Activated CD4-positive, alpha-beta T cell treated with anti-CD3 and anti-CD28 coated beads, Interleukin-2, Interleukin-4, amounts not matched to agents 100 ng/mL and 50 ng/mL, durations not matched to agents 16 hours and 8 hours (primary cell): ENCODE results near the gene UBXN4.
"Not testable (repeated sequence)": the region's sequence is repeated elsewhere in the genome, so short reads cannot be mapped to it uniquely, and the experiment has no call there.

Experiments
- DNase-seq: peaks from one replicate; pipeline ENCODE4 v3.0.0-alpha.2; 2020; ENCODE audit warnings: low spot score

Gene UBXN4, protein sequence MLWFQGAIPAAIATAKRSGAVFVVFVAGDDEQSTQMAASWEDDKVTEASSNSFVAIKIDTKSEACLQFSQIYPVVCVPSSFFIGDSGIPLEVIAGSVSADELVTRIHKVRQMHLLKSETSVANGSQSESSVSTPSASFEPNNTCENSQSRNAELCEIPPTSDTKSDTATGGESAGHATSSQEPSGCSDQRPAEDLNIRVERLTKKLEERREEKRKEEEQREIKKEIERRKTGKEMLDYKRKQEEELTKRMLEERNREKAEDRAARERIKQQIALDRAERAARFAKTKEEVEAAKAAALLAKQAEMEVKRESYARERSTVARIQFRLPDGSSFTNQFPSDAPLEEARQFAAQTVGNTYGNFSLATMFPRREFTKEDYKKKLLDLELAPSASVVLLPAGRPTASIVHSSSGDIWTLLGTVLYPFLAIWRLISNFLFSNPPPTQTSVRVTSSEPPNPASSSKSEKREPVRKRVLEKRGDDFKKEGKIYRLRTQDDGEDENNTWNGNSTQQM

DNA sequence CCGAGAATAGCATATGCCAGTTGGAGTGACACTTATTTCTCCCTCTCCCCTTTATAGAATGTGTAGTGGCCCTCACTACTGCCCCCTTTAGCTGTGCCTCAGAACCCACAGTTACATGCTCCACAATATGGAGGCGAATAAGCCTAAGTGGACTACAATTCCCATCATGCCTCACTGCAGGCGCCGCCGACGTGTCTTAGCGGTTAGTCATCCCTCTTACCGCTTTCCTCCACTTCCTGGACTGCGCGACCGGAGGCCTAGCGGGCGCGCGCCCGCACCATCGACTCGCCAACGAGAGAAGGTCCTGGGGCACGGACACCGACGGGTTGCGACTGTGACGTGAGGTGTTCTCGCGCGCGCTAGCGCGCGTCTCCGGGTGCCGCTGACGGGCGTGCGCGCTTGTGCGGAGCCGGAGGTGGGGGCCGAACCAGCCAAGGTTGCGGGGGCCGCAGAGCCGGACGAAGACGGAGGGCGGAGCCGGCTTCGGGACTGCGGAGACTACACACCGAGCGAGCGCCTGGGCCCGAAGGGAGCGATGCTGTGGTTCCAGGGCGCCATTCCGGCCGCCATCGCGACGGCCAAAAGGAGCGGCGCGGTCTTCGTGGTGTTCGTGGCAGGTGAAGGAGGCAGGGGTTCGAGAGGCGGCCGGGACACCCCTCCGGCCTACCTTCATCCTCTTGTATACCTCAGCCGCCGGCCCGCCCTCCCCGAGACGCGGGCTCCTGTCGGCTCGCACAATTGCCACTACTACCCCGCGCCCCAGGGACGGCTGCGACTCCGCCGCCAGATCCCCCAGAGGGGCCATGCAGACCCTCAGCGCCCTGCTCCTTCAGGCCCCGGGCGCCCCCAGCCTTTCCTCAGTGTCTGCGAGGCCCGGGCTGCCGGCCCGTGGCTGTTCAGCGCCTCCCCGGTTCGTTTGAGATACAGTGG, at the start of gene UBXN4:
UBXN4 (plus strand) TSS at position 461 of the 930 bp plus-strand sequence; CDS start at position 536, 75 bp downstream.
- DNase-seq, result peak; percentile 99

DNA sequence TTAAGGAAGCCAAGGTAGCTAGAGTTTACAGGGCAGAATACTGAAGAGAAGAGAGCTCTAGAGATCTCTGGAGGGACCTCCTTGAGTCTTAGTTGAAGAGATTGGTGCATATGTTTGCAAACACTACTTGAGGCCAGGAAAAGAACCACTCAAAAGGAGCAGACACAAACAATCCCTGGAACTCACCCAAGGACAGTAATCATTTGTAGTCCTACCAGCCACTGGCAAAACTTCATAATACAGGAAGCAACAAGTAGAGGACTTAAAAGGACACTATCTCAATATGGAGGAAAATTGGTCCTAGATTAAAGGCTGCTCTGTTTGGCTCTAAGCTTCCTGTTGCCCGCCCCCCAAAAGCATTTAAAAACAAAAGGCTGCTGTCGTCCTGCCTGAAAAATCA, 46.9 kb upstream of the UBXN4 start:
- no peak for DNase-seq

DNA sequence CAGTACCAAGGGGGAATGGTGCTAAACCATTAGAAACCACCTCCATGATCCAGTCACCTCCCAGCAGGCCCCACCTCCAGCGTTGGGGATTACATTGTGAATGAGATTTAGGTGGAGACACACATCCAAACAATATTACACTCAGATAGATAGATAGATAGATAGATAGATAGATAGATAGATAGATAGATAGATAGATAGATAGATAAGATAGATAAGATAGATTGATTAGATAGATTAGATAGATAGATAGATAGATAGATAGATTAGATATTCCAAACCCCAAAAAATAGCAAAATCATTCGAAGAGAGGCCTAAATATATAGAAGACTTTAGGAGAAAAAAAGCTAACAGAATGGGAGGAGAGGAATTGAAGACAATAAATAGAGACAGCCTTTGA, 42.8 kb upstream of the UBXN4 start:
- DNase-seq, result no peak

DNA sequence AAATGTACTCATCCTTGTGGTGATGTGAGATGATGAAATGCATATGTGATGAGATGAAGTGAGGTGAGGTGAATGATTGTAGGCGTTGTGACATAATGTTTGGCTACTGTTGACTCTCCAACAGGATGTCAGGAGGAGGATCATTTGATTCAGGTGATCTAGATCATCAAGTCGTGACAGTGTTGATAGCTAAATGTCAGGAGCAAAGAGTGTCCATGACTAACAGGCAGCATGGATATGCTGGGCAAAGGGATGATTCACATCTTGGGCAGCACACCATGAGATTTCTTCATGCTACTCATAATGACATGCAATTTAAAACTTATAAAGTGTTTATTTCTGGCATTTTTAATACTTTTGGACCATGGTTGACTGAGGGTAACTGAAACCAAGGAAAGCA, 40.2 kb upstream of the UBXN4 start:
- DNase-seq, result no peak

DNA sequence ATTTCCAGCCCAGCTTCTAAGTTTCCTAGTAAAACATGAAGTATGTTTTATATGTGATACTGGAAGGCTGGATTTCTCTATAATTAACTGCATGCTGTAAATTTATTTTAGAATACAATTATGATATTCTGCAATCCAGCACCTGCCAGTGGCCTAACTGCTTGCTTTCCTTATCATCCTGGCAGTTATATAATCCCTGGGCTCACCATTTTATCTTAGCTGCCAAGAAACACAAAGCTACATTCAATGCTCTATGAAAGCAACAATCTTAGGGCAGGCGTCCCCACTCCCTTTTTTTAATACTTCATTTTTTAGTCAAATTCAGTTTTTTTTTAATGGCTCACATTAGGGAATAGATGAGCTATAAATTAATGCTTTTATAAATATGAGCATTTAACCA, 38.4 kb upstream of the UBXN4 start:
- no peak for DNase-seq

- not testable (repeated sequence) for DNase-seq
These were observed 37.6 kb upstream of the UBXN4 start for GRCh38 chr2:135704075-135704474.

- DNase-seq, result no peak
These were observed 33.5 kb upstream of the UBXN4 start for GRCh38 chr2:135708159-135708558.

DNA sequence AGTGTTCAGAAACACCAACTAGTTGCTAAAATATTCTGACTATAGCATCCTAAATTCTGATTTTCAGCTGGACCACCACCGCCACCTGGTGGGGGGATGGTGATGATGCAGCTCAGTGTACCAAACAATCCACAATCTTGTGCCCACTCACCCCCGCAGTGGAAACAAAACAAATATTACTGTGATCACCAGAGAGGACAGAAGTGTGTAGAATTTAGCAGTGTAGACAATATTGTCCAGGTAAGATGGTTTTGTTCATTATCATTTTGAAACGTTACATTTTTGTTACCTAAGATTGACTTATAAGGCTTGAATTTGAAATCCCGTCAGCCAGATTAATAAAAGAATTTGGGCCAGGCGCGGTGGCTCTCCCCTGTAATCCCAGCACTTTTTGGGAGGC, 31.7 kb upstream of the UBXN4 start:
- peak; percentile 71 for DNase-seq

GRCh38 chr2:135715086-135715485, 26.6 kb upstream of the UBXN4 start:
- not testable (repeated sequence) for DNase-seq

DNA sequence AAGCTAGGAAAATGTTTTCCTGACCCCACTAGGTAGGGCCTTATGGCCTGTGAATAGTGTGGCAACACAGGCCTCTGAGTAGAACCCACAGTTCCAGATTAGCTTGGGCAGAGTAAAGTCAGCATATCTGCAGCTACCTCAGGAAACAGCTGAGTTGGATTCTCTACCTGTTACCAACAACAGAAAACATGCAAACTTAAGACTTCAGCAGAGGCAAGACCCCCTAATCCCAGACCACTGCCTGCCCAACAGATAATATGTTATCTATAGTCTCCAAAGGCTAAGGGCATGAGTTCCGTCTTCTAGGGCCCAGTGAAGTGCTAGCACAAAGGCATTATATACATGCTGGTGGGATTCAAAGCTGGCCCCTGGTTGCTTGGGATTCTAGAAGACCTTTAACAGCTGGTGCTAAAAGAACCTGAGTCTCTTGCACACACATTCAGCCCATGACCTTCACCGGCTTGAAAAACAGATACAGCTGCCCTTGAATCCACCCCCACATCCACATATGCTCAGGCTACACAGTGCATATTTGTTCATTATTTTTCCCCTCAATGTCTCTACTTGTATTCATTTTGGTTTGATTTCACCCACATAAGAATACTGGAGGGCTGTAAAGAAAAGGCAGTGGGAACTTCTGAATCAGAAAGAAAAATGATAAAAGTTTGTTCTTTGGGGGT, 13.5 kb upstream of the UBXN4 start:
- no peak for DNase-seq

DNA sequence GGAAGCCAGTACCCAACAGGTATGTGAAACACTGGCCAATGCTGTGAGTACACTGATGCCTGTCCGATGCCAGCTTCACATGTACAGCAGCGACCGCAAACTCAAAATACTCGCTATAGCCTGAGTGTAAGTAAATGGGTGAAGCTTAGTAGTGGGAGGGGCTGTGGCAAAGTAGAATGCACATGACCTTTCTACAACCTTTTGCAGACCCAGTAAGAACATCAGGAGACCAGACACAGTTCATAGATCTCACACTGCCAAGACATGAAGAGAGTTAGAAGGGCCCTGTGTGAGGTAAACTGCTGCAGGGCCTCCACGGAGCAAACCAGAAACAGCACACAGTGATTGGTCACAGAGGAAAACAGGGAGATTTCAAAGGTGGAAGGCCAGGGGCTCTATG, 9.1 kb upstream of the UBXN4 start:
- DNase-seq, result no peak

- no peak for DNase-seq
These were observed 8.6 kb upstream of the UBXN4 start for GRCh38 chr2:135733045-135733444.

DNA sequence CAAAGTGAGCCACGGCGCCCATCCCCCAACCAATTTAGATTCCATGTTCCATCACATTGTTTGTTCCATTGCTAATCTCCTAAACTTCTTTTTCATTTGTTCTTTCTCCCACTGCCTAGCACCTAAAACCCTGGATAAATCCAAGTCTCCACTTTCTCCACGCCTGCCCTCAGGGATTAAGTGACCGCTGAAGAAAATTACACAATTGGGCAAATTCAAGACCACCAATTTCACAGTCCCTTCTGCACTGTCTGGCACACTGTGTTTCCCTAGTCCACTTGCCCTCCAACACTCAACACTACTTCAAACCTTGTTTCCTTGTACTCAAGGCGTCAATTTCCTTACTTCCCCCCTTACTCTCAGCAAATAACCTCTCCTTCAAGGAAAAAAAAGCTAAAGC, 5.1 kb upstream of the UBXN4 start:
- DNase-seq, result no peak

DNA sequence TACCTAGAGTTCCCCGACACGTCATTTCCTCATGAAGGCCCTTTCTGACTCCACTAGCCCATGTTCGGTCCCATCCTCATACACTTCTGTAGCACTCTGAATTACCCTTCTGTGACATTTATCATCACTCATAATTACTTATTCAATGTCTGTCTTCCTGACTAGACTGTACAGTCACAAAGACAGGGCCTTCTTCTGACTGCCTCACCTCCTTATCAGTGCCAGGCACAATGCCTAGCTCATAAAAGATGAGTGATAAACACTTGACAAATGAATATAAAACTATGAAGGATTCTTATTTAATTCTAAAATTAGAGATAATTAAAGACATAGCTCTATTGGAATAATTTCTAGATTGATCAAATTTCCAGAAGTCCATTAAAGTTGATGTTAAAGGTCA, 1.4 kb upstream of the UBXN4 start:
- DNase-seq, result no peak

GRCh38 chr2:135741043-135741394, 636 bp upstream of the UBXN4 start:
- DNase-seq, result no peak

DNA sequence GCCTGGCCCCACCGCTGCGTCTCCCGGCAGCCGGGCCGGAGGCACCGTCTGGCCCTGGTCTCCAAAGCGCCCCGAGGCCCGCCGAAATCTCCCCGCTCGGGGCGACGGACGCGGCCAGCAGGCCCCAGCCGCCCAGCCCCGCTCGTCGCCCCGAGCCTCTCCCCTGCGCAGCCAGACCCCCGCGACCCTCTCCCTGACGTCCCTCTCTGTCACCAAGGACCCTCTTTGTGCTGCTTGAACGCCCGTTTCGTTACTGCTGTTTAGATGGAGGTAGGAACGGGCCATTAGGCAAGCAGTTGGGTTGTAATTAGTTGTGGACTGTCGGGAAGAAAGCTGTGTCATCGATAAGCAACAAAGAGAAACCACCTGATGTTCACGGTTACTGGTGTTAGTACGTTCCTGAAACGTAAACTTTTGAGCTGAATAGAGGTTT, 686 bp downstream of the UBXN4 start:
- peak; percentile 50 for DNase-seq

- no peak for DNase-seq
These were observed 2.2 kb downstream of the UBXN4 start for GRCh38 chr2:135743860-135744259.

GRCh38 chr2:135744760-135745314, 3.2 kb downstream of the UBXN4 start:
- DNase-seq, result peak; percentile 38

DNA sequence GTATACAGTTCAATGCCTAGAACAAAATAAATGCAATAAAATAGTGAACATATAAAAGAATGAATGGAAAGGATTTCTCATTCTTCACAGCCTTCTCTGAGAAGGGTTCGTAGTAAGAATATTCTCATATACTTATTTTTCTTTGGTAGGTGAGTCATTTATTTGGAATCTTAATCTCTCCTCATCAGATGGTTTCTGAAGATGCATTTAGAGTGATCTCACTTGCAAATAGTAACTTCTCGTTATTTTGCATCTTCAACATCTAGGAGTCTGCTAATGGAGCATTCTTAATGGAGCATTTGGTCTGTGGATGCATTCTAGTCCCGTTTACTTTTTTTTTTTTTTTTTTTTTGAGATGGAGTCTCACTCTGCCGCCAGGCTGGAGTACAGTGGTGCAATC, 3.9 kb downstream of the UBXN4 start:
- DNase-seq, result no peak

GRCh38 chr2:135755573-135755972, 13.9 kb downstream of the UBXN4 start:
- no peak for DNase-seq

GRCh38 chr2:135756692-135757091, 15.0 kb downstream of the UBXN4 start:
- no peak for DNase-seq

GRCh38 chr2:135762022-135762421, 20.4 kb downstream of the UBXN4 start:
- no peak for DNase-seq
